Astrocyte of the hippocampus (primary cell): ENCODE measurements around the gene MTHFD2L.
A peak's percentile ranks its signal among the peaks of the same experiment; 100 is the strongest.
"Not testable (repeated sequence)": the region's sequence is repeated elsewhere in the genome, so short reads cannot be mapped to it uniquely, and the experiment has no call there.

Source experiments
- DNase-seq: peaks from one replicate; pipeline ENCODE4 v3.0.0; 2011; ENCODE audit warnings: low read depth, low spot score

The MTHFD2L gene

GRCh38 chr4:74189331-74190043, 31.6 kb downstream of the MTHFD2L start:
- DNase-seq = peak; percentile 67

DNA sequence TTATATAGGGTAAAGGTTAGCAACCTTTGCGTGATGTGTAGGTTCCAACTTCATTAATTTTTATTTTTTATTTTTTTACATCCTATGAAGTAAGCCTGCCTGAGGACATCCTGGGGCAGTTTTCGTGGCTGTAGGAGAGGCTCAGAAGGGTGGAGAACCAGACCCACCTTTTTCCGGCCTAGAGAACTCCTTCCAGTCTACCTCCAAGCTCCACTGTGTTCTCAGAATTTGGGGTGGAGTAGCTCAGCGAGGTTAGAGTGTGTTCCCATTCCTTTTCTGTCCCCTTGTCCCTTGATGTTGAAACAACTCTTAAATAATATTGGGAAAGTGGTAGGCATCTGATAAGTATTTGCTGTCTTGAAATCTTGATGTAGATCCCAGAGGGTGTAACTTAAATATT, 32.4 kb downstream of the MTHFD2L start:
- no peak for DNase-seq

- no peak for DNase-seq
These were observed 33.0 kb downstream of the MTHFD2L start for GRCh38 chr4:74190919-74191397.

- DNase-seq = no peak
These were observed 39.2 kb downstream of the MTHFD2L start for GRCh38 chr4:74197080-74197479.

- peak; percentile 81 for DNase-seq
These were observed 44.2 kb downstream of the MTHFD2L start for GRCh38 chr4:74202062-74202586.

- DNase-seq = no peak
These were observed 45.5 kb downstream of the MTHFD2L start for GRCh38 chr4:74203467-74203866.

GRCh38 chr4:74205046-74205445, 47.1 kb downstream of the MTHFD2L start:
- no peak for DNase-seq

GRCh38 chr4:74205559-74205958, 47.6 kb downstream of the MTHFD2L start:
- no peak for DNase-seq

GRCh38 chr4:74206088-74206825, 48.3 kb downstream of the MTHFD2L start:
- DNase-seq = peak; percentile 93

GRCh38 chr4:74214457-74215159, 56.7 kb downstream of the MTHFD2L start:
- not testable (repeated sequence) for DNase-seq

- DNase-seq = not testable (repeated sequence)
These were observed 57.3 kb downstream of the MTHFD2L start for GRCh38 chr4:74215236-74215635.

GRCh38 chr4:74217365-74217764, 59.4 kb downstream of the MTHFD2L start:
- peak; percentile 54 for DNase-seq

- DNase-seq = peak; percentile 60
These were observed 60.3 kb downstream of the MTHFD2L start for GRCh38 chr4:74218201-74218600.

DNA sequence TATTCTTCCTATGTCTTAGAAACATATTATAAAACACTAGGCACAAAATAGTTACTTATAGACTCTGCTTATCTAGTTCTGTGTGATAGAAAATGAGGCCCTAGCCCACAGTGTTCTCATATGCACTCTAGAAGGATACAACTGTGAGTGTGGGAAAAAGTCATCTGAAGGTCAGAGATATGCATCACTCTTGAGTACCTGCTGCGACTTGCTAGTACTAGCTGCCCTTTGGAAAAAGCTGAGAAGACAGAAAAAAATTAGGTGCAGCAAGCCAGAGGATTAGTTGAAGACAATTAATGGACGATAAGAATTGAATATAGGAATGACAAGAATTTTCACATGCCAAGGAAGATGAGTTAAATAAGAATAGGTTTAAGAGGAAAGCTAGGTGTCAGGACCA, 61.3 kb downstream of the MTHFD2L start:
- DNase-seq = no peak

DNA sequence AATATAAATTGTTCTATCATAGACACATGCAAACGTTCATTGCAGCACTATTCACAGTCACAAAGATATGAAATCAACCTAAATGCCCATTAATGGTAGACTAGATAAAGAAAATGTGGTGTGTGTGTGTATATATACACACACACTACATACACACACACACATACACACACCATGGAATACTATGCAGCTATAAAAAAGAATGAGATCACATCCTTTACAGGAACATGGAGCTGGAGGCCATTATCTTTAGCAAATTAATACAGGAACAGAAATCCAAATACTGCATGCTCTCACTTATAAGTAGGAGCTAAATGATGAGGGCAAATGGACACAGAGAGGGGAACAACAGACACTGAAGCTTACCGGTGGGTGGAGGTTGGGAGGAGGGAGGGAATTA, 65.2 kb downstream of the MTHFD2L start:
- DNase-seq = no peak

DNA sequence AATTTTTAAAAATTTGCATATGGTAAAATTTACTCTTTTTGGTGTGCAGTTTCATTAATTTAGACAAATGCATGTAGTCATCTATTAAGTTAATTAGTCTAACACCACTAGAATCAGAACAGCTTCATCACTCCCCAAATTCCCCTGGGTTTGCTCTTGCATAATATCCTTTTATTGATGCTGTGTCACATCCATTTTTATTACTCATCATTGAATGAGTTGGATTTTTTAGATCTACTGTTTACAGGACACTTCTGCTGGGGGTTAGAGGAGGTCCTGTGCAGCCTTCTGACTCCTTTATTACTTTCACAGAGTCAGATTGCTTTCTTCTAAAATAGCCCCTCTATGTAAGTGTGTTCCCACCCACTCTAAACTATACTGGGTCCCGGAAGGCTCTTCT, 65.9 kb downstream of the MTHFD2L start:
- no peak for DNase-seq

GRCh38 chr4:74228691-74229640, 71.0 kb downstream of the MTHFD2L start:
- DNase-seq = peak; percentile 79

GRCh38 chr4:74230902-74231499, 73.1 kb downstream of the MTHFD2L start:
- peak; percentile 38 for DNase-seq

DNA sequence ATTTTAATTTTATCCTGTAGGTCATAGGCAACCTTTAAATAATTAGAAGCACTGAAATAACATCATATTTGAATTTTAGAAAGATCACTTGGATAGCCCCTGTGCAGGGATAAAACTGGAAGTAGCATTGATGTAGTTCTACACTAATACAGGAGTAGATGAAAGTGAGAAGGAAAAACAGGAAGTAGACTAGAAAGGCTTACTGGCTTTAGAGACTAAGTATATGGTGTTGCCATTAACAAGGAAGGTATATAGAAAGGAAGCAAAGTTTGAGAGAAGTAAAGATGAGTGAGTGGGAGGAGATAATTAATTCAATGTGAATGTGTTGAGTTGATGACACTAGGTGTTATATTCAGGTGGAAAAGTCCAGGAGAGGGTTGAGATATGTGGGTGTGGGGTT, 77.2 kb downstream of the MTHFD2L start:
- DNase-seq = no peak

GRCh38 chr4:74237425-74237966, 79.6 kb downstream of the MTHFD2L start:
- no peak for DNase-seq
